ENCODE results near the gene SPDYE2B.
"Not testable (repeated sequence)": the region's sequence is repeated elsewhere in the genome, so short reads cannot be mapped to it uniquely, and the experiment has no call there.

Gene SPDYE2B

GRCh38 chr7:102649924-102650323, at the start of gene SPDYE2B:
TSS of gene SPDYE2B (plus strand) at chr7:102650319. CDS start at chr7:102652349, 2,030 bp downstream.
- DNase-seq, result not testable (repeated sequence)

GRCh38 chr7:102602317-102602716, 47.8 kb upstream of the SPDYE2B start:
- DNase-seq, result not testable (repeated sequence)

GRCh38 chr7:102604431-102605145, 45.5 kb upstream of the SPDYE2B start:
- not testable (repeated sequence) for DNase-seq

GRCh38 chr7:102606848-102607247, 43.3 kb upstream of the SPDYE2B start:
- DNase-seq, result not testable (repeated sequence)

DNA sequence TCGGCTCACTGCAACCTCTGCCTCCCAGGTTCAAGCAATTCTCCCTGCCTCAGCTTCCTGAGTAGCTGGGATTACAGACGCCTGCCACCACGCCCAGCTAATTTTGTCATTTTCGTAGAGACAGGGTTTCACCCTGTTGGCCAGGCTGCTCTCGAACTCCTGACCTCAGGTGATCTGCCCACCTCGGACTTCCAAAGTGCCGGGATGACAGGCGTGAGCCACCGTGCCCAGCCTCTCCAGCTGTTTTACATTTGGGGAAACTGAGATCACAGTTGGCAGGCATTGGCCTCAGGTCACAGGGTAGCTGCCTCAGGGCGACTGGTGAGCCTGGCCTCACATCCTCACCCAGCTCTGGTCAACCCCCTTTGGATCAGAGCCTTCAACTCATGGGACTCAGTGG, 40.4 kb upstream of the SPDYE2B start:
- DNase-seq, result not testable (repeated sequence)

DNA sequence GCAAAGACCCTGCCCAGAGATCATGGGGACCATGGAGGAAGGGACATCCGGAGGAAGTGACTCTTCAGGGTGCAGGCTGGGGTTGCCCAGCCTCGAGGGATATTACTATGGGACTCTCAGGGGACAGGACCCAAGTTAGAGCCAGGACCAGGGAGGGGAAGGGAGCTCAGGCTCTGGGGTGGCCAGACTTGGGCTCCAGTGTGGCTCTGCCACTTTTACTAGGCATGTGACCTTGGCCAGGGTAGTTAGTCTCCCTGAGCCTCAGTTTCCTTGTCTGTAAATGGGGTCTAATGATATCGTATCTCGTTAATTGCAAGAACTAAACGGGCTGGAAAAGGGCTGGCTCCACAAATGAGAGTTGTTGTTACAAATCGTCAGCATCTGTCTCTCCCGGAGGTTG, 39.7 kb upstream of the SPDYE2B start:
- not testable (repeated sequence) for DNase-seq

DNA sequence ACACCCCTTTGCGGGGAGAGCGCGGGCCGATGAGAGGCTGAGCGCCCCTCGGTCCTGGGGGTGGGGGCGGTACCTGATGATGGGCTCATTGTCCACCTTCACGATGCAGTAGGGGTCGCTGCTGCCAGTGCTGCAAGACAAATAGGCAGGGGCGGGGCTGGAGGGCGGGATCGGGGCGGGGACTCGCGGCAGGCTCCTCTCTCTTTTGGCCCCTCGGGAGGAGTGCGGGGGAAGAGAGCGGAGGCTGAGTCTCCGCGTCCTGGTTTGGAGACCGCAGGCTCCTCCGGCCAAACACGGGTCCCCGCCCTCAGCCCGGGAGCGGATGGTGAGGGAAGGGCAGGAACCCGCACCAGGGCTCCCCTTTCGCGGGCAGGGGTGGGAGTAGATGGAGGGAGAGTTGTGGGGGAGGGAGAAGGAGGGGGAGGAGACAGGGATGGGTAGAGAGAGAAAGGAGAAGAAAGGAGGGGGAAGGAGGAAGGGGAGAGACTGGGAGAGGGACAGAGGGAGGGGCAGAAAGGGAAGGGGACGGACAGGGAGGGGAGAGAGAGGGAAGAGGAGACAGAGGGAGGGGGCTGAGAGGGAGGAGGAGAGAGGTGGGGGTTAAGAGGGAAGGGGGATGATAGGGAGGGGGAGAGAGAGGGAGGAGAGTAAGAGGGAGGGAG, 39.0 kb upstream of the SPDYE2B start:
- DNase-seq, result not testable (repeated sequence)

DNA sequence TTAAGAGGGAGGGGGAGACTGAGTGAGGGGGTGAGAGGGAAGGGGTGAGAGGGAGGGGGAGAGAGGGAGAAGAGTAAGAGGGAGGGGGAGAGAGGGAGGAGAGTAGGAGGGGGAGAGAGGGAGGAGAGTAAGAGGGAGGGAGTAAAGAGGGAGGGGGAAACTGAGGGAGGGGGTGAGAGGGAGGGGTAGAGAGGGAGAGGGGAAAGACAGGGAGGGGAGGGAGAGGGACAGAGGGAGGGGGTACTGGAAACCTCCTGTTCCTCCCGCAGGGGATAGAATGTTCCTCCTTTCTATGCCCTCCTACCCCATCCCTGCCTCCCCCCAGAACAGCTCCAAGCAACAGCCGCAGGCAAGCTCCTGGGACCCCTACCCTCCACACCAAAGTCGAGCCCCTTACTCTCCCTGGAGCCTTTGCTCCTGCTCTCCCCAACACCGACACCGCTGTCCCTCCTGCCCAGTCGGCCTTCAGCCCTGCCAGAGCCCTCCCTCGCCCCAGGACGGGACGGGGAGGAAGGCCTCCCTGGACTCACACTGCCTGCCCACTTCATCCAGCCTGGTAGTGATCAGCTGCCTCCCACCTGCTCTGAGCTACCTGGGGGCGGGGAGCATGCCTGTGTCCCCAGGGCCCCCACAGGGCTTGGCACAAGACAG, 38.3 kb upstream of the SPDYE2B start:
- DNase-seq, result not testable (repeated sequence)

DNA sequence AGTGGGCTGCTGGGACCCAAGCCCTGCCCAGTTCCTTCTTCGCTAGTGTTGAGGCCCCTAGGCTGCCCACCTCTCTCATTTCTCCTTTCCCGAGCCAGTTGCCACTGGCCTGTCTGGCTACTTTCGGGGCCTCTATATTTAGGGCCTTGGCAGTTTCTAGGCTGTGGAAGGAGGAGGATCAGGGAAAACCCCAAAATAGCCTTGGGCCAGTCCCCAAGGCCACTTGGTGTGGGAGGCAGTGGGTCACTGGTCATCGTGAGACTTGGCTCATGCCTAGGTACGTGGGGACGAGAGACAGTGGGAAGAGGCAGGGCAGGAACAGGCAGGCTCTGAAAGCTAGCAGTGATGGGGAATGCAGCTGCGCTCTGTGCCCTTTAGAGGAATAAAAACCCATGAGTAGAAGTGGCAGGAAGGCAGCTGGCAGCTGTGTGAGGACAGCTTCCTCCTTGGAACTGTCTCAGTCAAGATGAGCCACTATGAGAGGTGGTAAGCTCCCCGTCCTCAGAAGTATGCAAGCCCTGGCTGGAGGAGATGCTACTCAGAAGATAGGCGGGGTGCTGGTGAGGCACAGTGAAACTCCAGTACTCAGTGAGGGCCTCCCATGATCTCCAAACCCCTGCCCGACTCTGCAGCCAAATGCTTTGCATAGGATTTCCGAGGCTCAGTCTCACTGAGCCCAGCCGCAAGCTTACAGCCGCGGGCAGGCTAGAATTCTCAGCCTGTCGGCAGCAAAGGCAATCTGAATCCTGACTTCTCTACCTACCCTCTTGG, 36.4 kb upstream of the SPDYE2B start:
- not testable (repeated sequence) for DNase-seq

DNA sequence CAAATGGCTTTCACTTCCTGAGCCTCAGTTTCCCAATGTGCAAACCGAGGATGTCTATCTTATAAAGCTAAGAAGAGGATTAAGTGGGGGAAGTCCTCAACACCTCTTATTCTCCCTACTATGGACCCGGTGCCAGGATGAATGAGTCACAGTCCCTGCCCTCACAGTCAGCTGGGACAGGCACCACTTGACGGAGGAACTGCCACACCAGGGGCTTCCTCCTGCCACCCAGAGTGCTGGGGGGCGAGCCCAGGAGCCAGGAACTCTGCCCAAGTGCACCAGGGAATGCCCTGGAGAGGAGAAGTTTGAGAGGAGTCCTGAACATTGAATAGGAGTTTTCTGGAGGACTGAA, 35.8 kb upstream of the SPDYE2B start:
- DNase-seq, result not testable (repeated sequence)

- not testable (repeated sequence) for DNase-seq
These were observed 35.2 kb upstream of the SPDYE2B start for GRCh38 chr7:102614873-102615272.

- not testable (repeated sequence) for DNase-seq
These were observed 34.2 kb upstream of the SPDYE2B start for GRCh38 chr7:102615930-102616329.

DNA sequence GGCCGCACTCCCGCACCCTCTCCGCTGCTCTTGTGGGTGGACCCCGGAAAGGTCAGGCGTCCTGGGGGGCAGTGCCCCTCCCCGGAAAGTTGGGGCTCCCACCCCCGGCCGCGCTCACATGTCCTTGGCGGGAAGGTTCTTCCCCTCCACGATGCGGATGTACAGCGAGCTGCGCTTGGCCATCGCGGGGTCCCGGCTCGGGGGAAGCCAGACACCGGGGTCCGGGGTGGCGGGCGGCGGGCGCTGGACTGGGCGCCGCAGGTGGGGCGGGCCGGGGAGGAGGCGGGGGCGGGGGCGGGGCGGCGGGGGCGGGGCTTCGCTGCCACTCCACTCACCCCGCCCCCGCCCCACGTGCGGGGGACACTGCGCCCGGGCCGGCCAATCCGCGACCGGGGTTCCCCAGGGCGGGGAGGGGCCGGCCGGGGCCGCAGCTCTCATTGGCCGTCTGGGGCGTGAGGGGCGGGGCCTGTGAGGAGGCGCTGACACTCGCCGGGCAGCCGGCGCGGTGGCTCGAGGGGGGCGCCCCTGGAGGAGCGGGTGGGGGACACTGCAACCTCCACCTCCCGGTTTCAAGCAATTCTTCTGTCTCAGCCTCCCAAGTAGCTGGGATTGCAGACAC, 33.5 kb upstream of the SPDYE2B start, which contains the start of gene RASA4:
TSS of gene RASA4 (minus strand) at position 250 of the 619 bp plus-strand sequence. CDS start at position 183, 67 bp downstream.
- DNase-seq, result not testable (repeated sequence)

- not testable (repeated sequence) for DNase-seq
These were observed 32.0 kb upstream of the SPDYE2B start for GRCh38 chr7:102618122-102618521.

- DNase-seq, result not testable (repeated sequence)
These were observed 22.7 kb upstream of the SPDYE2B start for GRCh38 chr7:102627271-102627904.

DNA sequence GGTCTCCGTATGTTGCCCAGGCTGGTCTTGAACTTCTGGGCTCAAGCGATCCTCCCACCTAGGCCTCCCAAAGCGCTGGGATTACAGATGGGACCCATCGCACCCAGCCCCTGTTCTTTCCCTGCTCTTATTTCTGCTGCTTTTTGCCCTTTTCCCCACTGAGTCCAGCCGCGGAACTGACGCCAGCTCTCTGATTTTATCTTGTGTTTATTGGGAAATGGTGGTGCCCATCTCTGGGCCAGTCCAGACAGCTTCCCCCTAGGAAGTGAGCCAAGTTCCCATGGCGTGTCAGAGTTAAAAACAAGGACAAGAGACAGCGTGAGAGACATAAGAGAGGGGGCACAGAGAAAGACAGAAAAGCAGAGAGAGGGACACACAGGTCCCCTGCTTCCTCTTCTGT, 19.5 kb upstream of the SPDYE2B start:
- not testable (repeated sequence) for DNase-seq

- not testable (repeated sequence) for DNase-seq
These were observed 15.8 kb upstream of the SPDYE2B start for GRCh38 chr7:102634299-102634698.

- not testable (repeated sequence) for DNase-seq
These were observed 14.8 kb upstream of the SPDYE2B start for GRCh38 chr7:102635354-102635753.

- not testable (repeated sequence) for DNase-seq
These were observed 13.2 kb upstream of the SPDYE2B start for GRCh38 chr7:102636956-102637355.

DNA sequence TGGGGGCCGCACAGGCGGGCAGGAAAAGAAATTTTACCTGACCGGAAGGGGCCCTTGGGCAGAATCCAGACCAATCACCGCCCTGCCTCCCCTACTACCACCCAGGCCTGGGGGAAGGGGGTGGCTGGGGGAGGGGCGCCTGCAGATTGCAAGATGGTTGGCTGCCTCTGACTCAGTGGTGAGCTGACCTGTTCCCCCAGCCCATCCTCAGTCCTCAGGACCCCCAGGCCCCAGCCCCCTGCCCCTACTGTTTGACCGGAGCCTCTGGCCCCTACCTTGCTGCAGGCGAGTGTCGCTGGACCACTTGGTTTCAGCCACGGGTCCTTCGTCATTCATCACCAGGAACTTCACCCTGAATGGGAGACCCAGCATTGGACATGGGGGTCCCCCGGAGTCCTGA, 11.3 kb upstream of the SPDYE2B start:
- not testable (repeated sequence) for DNase-seq

- not testable (repeated sequence) for DNase-seq
These were observed 7.4 kb upstream of the SPDYE2B start, which contains the start of gene UPK3BL1 for GRCh38 chr7:102642691-102643090. TSS of gene UPK3BL1 (minus strand) at chr7:102642791. CDS start at chr7:102642741, 50 bp downstream.

DNA sequence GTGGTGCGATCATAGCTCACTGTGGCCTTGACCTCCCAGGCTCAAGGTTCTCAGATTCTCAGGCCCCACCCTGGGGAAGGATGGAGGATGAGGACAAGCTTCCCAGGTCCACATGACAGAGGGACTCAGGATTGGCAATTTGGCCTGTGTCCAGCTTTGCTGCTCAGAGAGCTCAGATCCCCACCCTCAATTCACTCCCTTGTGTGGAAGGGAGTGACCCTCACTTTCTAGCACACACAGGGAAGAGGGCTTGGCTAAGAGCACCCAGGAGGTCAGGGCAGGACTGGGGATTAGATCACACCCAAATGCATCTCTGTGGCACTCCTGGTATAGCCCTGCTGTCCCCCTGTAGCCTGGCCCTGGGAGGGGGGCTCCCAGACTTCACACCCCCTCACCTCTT, 6.7 kb upstream of the SPDYE2B start:
- not testable (repeated sequence) for DNase-seq

All from NCI-H748 treated with DMSO at 0.1 percent for 48 hours (cell line).